AG04449 (cell line): Measurements from ENCODE around the gene MORN4.
A peak's percentile ranks its signal among the peaks of the same experiment; 100 is the strongest.

Source experiments
- CTCF ChIA-PET: fragments of 350-600 bp; formaldehyde crosslinking; extraction: SDS; loops from one replicate; lab custom pipeline; 2021; ENCODE audit warnings: antibody characterized with exemption; lab: Yijun Ruan, JAX
- POLR2A ChIA-PET: fragments of 400-600, 350-600 bp; formaldehyde crosslinking; extraction: SDS; loops from one replicate; lab custom pipeline; 2020; ENCODE audit warnings: antibody characterized with exemption, inconsistent platforms; lab: Yijun Ruan, JAX
- DNase-seq: peaks from one replicate; pipeline ENCODE4 v3.0.0-alpha.2; 2010; ENCODE audit warnings: low read depth, low spot score
- H3K4me3 ChIP-seq: 2 replicates; pipeline ENCODE4 v1.5.1; 2011; ENCODE audit warnings: low read depth, mild to moderate bottlenecking, control low read depth, low read length
- CTCF ChIP-seq: IDR thresholded peaks from one replicate; pipeline ENCODE4 v1.5.1; 2011; ENCODE audit warnings: mild to moderate bottlenecking, moderate library complexity, low read length, control low read depth, inconsistent platforms; ENCODE audit not compliant: insufficient read depth; ENCODE audit errors: missing control alignments

Gene MORN4

GRCh38 chr10:97623277-97623676, 10.0 kb downstream of the MORN4 start:
- no peak for TF ChIP-seq CTCF
- ChIA-PET CTCF (interaction anchor here (1.2 kb wide), 1 partner anchor 27 kb away, joined by 4 read pairs; no protein-coding TSS in a partner anchor), POLR2A (no interaction called here)
- DNase-seq: no peak
- H3K4me3 ChIP-seq: no peak overlapping the region

GRCh38 chr10:97618733-97619132, 14.6 kb downstream of the MORN4 start:
- ChIA-PET CTCF (interaction anchor here (0.8 to 12.5 kb wide), 4 partner anchors 10 to 66 kb away, joined by 3 to 199 read pairs (median 4); partner anchors contain the start of gene ANKRD2), POLR2A (no interaction called here)
- DNase-seq: no peak
- TF ChIP-seq CTCF: no peak
- H3K4me3 ChIP-seq: no peak overlapping the region

GRCh38 chr10:97618285-97618684, 15.0 kb downstream of the MORN4 start:
- no peak for DNase-seq
- ChIA-PET CTCF (interaction anchor here (0.8 to 12.5 kb wide), 4 partner anchors 9 to 66 kb away, joined by 3 to 199 read pairs (median 4); partner anchors contain the start of gene ANKRD2), POLR2A (no interaction called here)
- no peak for TF ChIP-seq CTCF
- no peak overlapping the region for H3K4me3 ChIP-seq

DNA sequence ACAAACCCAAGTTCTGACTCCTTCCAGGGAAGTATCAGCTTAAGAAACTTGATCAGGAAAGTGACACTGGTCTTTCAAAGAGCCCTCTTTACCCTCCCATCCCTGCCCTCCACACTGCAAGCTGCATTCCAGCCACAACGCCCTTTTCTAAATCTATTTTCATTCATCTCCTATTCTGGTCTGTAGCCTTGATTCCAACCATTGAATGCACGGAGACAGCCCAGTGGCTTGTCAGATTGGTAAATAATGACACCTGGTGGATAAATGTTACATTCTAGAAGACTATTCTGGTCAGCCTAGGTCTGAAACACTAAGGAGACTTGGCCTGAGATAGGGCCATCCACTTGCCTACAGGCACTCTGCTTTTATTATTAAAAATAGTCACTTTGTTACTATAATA, 20.9 kb downstream of the MORN4 start:
- no peak overlapping the region for H3K4me3 ChIP-seq
- no peak for DNase-seq

GRCh38 chr10:97611473-97611872, 21.8 kb downstream of the MORN4 start:
- no peak for DNase-seq
- H3K4me3 ChIP-seq: no peak overlapping the region
- no peak for TF ChIP-seq CTCF
- CTCF ChIA-PET: interaction anchor here (0.8 to 12.5 kb wide), 11 partner anchors 11 to 208 kb away, joined by 3 to 199 read pairs (median 7); partner anchors contain the start of gene ANKRD2
- POLR2A ChIA-PET: no interaction called here

More for the DNA sequence above, 20.9 kb downstream of the MORN4 start:
- ChIA-PET CTCF (interaction anchor here (0.6 to 12.5 kb wide), 28 partner anchors 10 to 331 kb away, joined by 3 to 199 read pairs (median 3); partner anchors contain the start of gene ANKRD2), POLR2A (no interaction called here)
- TF ChIP-seq CTCF: peak; percentile 20

DNA sequence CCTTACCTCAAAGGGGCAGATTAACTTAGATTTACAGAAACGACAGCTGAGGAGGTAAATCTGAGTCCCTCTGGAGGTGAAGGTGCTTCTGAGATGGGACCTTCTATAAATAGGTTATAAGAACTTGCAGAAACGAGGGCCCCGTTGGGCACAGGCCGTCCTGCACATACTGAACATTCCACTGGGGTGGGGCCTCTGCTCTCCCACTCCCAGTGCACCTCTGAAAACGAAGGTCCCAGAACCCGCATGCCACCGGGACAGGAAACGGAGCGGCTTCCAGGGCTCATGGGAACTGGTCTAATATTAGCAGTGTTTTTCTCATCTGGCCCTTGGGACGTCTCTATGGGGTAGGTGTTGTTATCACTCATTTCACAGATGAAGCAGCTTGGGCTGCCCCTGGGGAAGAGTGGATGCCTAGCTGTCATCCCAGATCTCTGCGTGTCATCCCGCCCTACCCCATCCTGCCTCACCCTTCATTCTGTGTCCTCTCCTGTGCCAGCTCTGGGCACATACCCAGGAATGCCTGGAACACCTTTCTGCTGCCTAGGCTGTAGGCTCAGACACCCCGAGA, 24.2 kb downstream of the MORN4 start:
- no peak overlapping the region for H3K4me3 ChIP-seq
- no peak for DNase-seq
- ChIA-PET CTCF (interaction anchor here (0.8 to 12.5 kb wide), 7 partner anchors 8 to 203 kb away, joined by 3 to 199 read pairs (median 5); partner anchors contain the start of gene ANKRD2), POLR2A (no interaction called here)
- TF ChIP-seq CTCF: no peak
